Superior temporal gyrus (tissue), 1 donor: ENCODE data around the gene TMEM225B.
"Not testable (repeated sequence)": the region's sequence is repeated elsewhere in the genome, so short reads cannot be mapped to it uniquely, and the experiment has no call there.

Experiments used
- DNase-seq: peaks from one replicate; pipeline ENCODE4 v3.0.0-alpha.2; 2016; ENCODE audit errors: extremely low spot score

Gene TMEM225B

GRCh38 chr7:99623091-99623693 lies 25.1 kb downstream of the TMEM225B start:
- no peak for DNase-seq

GRCh38 chr7:99623702-99624447 lies 25.8 kb downstream of the TMEM225B start:
- no peak for DNase-seq

GRCh38 chr7:99624484-99624883 lies 26.4 kb downstream of the TMEM225B start:
- DNase-seq = no peak

- DNase-seq = no peak
Measured at GRCh38 chr7:99625321-99625720, 27.3 kb downstream of the TMEM225B start.

- DNase-seq = no peak
Measured at GRCh38 chr7:99625961-99626360, 27.9 kb downstream of the TMEM225B start.

- no peak for DNase-seq
Measured at GRCh38 chr7:99626661-99627060, 28.6 kb downstream of the TMEM225B start.

- no peak for DNase-seq
Measured at GRCh38 chr7:99627513-99627912, 29.4 kb downstream of the TMEM225B start.

- no peak for DNase-seq
Measured at GRCh38 chr7:99628471-99629465, 30.7 kb downstream of the TMEM225B start.

- no peak for DNase-seq
Measured at GRCh38 chr7:99629643-99630042, 31.6 kb downstream of the TMEM225B start.

- DNase-seq = peak; percentile 19
Measured at GRCh38 chr7:99631295-99632109, 33.4 kb downstream of the TMEM225B start.

- DNase-seq = not testable (repeated sequence)
Measured at GRCh38 chr7:99637414-99637813, 39.3 kb downstream of the TMEM225B start.

- no peak for DNase-seq
Measured at GRCh38 chr7:99638731-99639130, 40.7 kb downstream of the TMEM225B start.

GRCh38 chr7:99639267-99639666 lies 41.2 kb downstream of the TMEM225B start:
- DNase-seq = no peak

GRCh38 chr7:99642027-99642426 lies 44.0 kb downstream of the TMEM225B start:
- DNase-seq = no peak

GRCh38 chr7:99643464-99643863 lies 45.4 kb downstream of the TMEM225B start:
- no peak for DNase-seq

- DNase-seq = no peak
Measured at GRCh38 chr7:99644431-99644830, 46.4 kb downstream of the TMEM225B start.

- DNase-seq = no peak
Measured at GRCh38 chr7:99645590-99645989, 47.5 kb downstream of the TMEM225B start.

GRCh38 chr7:99648843-99649242 lies 50.8 kb downstream of the TMEM225B start:
- no peak for DNase-seq

- DNase-seq = no peak
Measured at GRCh38 chr7:99651290-99651689, 53.2 kb downstream of the TMEM225B start.

- DNase-seq = no peak
Measured at GRCh38 chr7:99652671-99653070, 54.6 kb downstream of the TMEM225B start.

GRCh38 chr7:99653269-99653668 lies 55.2 kb downstream of the TMEM225B start:
- not testable (repeated sequence) for DNase-seq
